ENCODE measurements around the gene PARD3B. TPM values are rescaled to one million over a fixed set of nuclear protein-coding genes. Genes with fewer than 3 reads are reported as not detected.

Gene PARD3B
- total and polyA plus RNA-seq, 2 of the 13 experiments (the other 11 are each of a cell fraction or from before 2014, with no cell fraction given) = 0.71 to 2.3 TPM

- no peak for TF ChIP-seq ZNF800 (CRISPR knock-in tag; IDR thresholded peaks at IDR 0.05)
- no peak for TF ChIP-seq ZNF570 (CRISPR knock-in tag; IDR thresholded peaks at IDR 0.05; ENCODE audit: borderline replicate concordance)
- 0 out of 2 replicates have a peak, but pooled peaks have one; percentile 10 for TF ChIP-seq HNF4A (CRISPR knock-in tag; IDR thresholded peaks at IDR 0.05)
- no peak for TF ChIP-seq KMT2B (CRISPR knock-in tag; IDR thresholded peaks at IDR 0.05)
- TF ChIP-seq ZNF761 (CRISPR knock-in tag; conservative IDR thresholded peaks at IDR 0.05) = 0 out of 2 replicates have a peak, but pooled peaks have one; percentile 18
- no peak for TF ChIP-seq AGO2 (optimal IDR thresholded peaks at IDR 0.05; ENCODE audit: low read depth, low read length)
- TF ChIP-seq DPF2 (CRISPR knock-in tag; IDR thresholded peaks at IDR 0.05; ENCODE audit: borderline replicate concordance, low read depth) = no peak
- TF ChIP-seq HNF1A (IDR thresholded peaks at IDR 0.05; ENCODE audit: low read depth) = no peak
- peak; percentile 24; the same call in 1 of the 2 replicates for TF ChIP-seq HNF1A (CRISPR knock-in tag; IDR thresholded peaks at IDR 0.05; ENCODE audit: borderline replicate concordance)
- no peak for TF ChIP-seq PAWR (CRISPR knock-in tag; IDR thresholded peaks at IDR 0.05; ENCODE audit: borderline replicate concordance)
- TF ChIP-seq TIGD3 (CRISPR knock-in tag; IDR thresholded peaks at IDR 0.05; ENCODE audit: borderline replicate concordance) = no peak
- no peak for TF ChIP-seq TRAFD1 (CRISPR knock-in tag; IDR thresholded peaks at IDR 0.05; ENCODE audit: borderline replicate concordance)
- TF ChIP-seq FOXA3 (CRISPR knock-in tag; IDR thresholded peaks at IDR 0.05) = no peak
- no peak for TF ChIP-seq ISX (CRISPR knock-in tag; conservative IDR thresholded peaks at IDR 0.05)
- no peak for TF ChIP-seq PHF5A (CRISPR knock-in tag; IDR thresholded peaks at IDR 0.05; ENCODE audit: low read depth, unreplicated experiment)
- no peak for TF ChIP-seq ZFP36L1 (CRISPR knock-in tag; IDR thresholded peaks at IDR 0.05)
- no peak for TF ChIP-seq THRA (CRISPR knock-in tag; IDR thresholded peaks at IDR 0.05; ENCODE audit: borderline replicate concordance)
- TF ChIP-seq ZMYM4 (CRISPR knock-in tag; IDR thresholded peaks at IDR 0.05) = peak; percentile 65
- no peak for TF ChIP-seq SRSF1 (optimal IDR thresholded peaks at IDR 0.05; ENCODE audit: low read depth, low read length)
- no peak for TF ChIP-seq DNMT3B (CRISPR knock-in tag; conservative IDR thresholded peaks at IDR 0.05)
- no peak for TF ChIP-seq RAD21 (CRISPR knock-in tag; IDR thresholded peaks at IDR 0.05)
These were observed 355.6 kb downstream of the PARD3B start (continued) for GRCh38 chr2:204900910-204901309.

Measured in HepG2 (cell line).